ENCODE measurements around the gene MAST4. TPM values are rescaled to one million over a fixed set of nuclear protein-coding genes. Genes with fewer than 3 reads are reported as not detected.

The MAST4 gene
- total and polyA plus RNA-seq, 2 of the 13 experiments (the other 11 are each of a cell fraction or from before 2014, with no cell fraction given), result 3.4 to 3.7 TPM

DNA sequence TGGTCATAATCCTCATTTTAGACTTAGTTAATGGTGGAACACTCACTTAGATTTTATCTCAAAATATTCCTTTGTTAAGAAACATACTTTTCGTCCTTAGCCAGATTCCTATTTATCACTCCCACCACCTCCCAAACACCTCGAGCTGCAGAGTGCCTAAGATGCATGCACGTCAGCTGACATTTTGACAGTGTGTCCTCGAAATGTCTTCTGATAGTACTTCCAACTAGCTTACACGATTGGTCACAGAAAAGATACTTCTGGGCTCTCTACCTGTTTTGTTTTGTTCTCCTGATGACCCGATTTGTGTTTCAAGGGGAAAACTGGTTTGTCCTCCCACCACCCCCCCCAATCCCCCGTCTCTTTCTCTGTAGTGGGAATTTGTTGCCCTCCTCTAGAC is 230.1 kb downstream of the MAST4 start:
- ChIA-PET POLR2A (no interaction called here), CTCF (ENCODE audit: low intra/inter-chr PET ratio, low total read pairs) (no interaction called here)
- no peak for ATAC-seq
- TF ChIP-seq PITX1 (CRISPR knock-in tag; IDR thresholded peaks at IDR 0.05) (no peak), ZKSCAN8 (CRISPR knock-in tag; IDR thresholded peaks at IDR 0.05; ENCODE audit: borderline replicate concordance) (no peak), ZNF232 (CRISPR knock-in tag; IDR thresholded peaks at IDR 0.05; ENCODE audit: borderline replicate concordance) (no peak), KAT8 (CRISPR knock-in tag; IDR thresholded peaks at IDR 0.05) (no peak), U2AF1 (optimal IDR thresholded peaks at IDR 0.05; ENCODE audit: low read depth, low read length) (no peak), SRF (IDR thresholded peaks at IDR 0.05; ENCODE audit: low read depth, low read length) (no peak), SIN3A (IDR thresholded peaks at IDR 0.05; ENCODE audit: borderline replicate concordance, low read depth, low read length) (no peak), FOSL1 (CRISPR knock-in tag; IDR thresholded peaks at IDR 0.05; ENCODE audit: borderline replicate concordance) (no peak)
- TF ChIP-seq, protein P1, sequence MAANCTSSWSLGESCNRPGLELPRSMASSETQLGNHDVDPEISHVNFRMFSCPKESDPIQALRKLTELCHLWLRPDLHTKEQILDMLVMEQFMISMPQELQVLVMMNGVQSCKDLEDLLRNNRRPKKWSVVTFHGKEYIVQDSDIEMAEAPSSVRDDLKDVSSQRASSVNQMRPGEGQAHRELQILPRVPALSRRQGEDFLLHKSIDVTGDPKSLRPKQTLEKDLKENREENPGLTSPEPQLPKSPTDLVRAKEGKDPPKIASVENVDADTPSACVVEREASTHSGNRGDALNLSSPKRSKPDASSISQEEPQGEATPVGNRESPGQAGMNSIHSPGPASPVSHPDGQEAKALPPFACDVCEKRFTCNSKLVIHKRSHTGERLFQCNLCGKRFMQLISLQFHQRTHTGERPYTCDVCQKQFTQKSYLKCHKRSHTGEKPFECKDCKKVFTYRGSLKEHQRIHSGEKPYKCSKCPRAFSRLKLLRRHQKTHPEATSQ (CRISPR knock-in tag; IDR thresholded peaks at IDR 0.05; ENCODE audit: borderline replicate concordance), result no peak
- TF ChIP-seq, protein P2, sequence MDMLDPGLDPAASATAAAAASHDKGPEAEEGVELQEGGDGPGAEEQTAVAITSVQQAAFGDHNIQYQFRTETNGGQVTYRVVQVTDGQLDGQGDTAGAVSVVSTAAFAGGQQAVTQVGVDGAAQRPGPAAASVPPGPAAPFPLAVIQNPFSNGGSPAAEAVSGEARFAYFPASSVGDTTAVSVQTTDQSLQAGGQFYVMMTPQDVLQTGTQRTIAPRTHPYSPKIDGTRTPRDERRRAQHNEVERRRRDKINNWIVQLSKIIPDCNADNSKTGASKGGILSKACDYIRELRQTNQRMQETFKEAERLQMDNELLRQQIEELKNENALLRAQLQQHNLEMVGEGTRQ (IDR thresholded peaks at IDR 0.05; ENCODE audit: low read depth, low read length), result no peak
- TF ChIP-seq, protein P2 (CRISPR knock-in tag; IDR thresholded peaks at IDR 0.05; ENCODE audit: borderline replicate concordance), result no peak
- TF ChIP-seq, protein P3, sequence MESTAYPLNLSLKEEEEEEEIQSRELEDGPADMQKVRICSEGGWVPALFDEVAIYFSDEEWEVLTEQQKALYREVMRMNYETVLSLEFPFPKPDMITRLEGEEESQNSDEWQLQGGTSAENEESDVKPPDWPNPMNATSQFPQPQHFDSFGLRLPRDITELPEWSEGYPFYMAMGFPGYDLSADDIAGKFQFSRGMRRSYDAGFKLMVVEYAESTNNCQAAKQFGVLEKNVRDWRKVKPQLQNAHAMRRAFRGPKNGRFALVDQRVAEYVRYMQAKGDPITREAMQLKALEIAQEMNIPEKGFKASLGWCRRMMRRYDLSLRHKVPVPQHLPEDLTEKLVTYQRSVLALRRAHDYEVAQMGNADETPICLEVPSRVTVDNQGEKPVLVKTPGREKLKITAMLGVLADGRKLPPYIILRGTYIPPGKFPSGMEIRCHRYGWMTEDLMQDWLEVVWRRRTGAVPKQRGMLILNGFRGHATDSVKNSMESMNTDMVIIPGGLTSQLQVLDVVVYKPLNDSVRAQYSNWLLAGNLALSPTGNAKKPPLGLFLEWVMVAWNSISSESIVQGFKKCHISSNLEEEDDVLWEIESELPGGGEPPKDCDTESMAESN (CRISPR knock-in tag; conservative IDR thresholded peaks at IDR 0.05), result no peak
- TF ChIP-seq, protein P4, sequence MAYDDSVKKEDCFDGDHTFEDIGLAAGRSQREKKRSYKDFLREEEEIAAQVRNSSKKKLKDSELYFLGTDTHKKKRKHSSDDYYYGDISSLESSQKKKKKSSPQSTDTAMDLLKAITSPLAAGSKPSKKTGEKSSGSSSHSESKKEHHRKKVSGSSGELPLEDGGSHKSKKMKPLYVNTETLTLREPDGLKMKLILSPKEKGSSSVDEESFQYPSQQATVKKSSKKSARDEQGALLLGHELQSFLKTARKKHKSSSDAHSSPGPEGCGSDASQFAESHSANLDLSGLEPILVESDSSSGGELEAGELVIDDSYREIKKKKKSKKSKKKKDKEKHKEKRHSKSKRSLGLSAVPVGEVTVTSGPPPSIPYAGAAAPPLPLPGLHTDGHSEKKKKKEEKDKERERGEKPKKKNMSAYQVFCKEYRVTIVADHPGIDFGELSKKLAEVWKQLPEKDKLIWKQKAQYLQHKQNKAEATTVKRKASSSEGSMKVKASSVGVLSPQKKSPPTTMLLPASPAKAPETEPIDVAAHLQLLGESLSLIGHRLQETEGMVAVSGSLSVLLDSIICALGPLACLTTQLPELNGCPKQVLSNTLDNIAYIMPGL (CRISPR knock-in tag; IDR thresholded peaks at IDR 0.05; ENCODE audit: borderline replicate concordance in 1 of 2, low read depth in 1 of 2), result no peak
- H3K27ac ChIP-seq (ENCODE audit: extremely low read length, insufficient read depth, low read length), result no peak overlapping the region
- peaks cover 14% of the 10 kb centered on the region for H3K4me1 ChIP-seq (ENCODE audit: insufficient read depth, low read length)
- FAIRE-seq, result no peak
- WGBS (ENCODE audit: low lambda C conversion rate), result 15% methylated on average over 7 of the region's 7 CpGs
- no TSS peak for BruUV-seq (replicated peaks)
- peaks cover 0 to 24% of the 10 kb centered on the region in 2 experiments; a peak in 1 of 5 replicates for H3K27me3 ChIP-seq (ENCODE audit: control insufficient read depth in 1 of 2, insufficient read depth in 2 of 2, low read length in 2 of 2)
- no peak for DNase-seq (ENCODE audit: low spot score)
- H3K4me2 ChIP-seq (ENCODE audit: low read depth, low read length), result no peak overlapping the region
- H3K9ac ChIP-seq (ENCODE audit: insufficient read depth, low read depth, low read length), result no peak overlapping the region
- no peaks in the 10 kb centered on the region for H3K79me2 ChIP-seq (ENCODE audit: insufficient read depth, low read length)
- intact Hi-C loops (cut with micrococcal nuclease; ENCODE audit: unreplicated experiment), result no loop called here
- no peaks in the 10 kb centered on the region for H3K36me3 ChIP-seq (replicated peaks in 1 of 2; ENCODE audit: control insufficient read depth in 1 of 2, insufficient read depth in 2 of 2, low read length in 2 of 2)
- no peaks in the 10 kb centered on the region for H3K9me3 ChIP-seq (ENCODE audit: low read length)
- no peaks in the 10 kb centered on the region for H4K20me1 ChIP-seq (ENCODE audit: insufficient read depth, low read length)
- no peak overlapping the region for H2AFZ ChIP-seq (ENCODE audit: low read length)
- no peak overlapping the region for H3K4me3 ChIP-seq (replicated peaks in 1 of 3; ENCODE audit: insufficient read depth in 1 of 3, low read depth in 2 of 3, low read length in 3 of 3)
- in situ Hi-C loops (cut with HindIII; ENCODE audit: extremely low pct_ligation_motif_present, low pct_unique_long_range_greater_than_20kb), result no loop called here

Measured in HepG2 (cell line).